ENCODE data around the gene DNAJA3. TPM values are rescaled to one million over a fixed set of nuclear protein-coding genes. Genes with fewer than 3 reads are reported as not detected.
A peak's percentile ranks its signal among the peaks of the same experiment; 100 is the strongest.

DNAJA3 gene
- 36.9 and 38.0 TPM in 2 replicates for total RNA-seq (2012; rRNA removed)
- 40.2 TPM in 2 replicates for polyA plus RNA-seq (2012; rRNA removed)
- polyA plus RNA-seq (2012; cell fraction: cytosol; rRNA removed) = 28.2 and 36.0 TPM in 2 replicates
- polyA plus RNA-seq (2012; cell fraction: nucleus; rRNA removed; ENCODE audit: low replicate concordance) = 75.3 and 86.2 TPM in 2 replicates
- Bru-seq, nascent RNA = percentile 59 among the genes with signal in this experiment
- percentile 74 among the genes with signal in this experiment for BruChase-seq, experiment 1, labeled RNA remaining after a 6-hour chase
- percentile 64 among the genes with signal in this experiment for BruChase-seq, experiment 2, labeled RNA remaining after a 2-hour chase
- long read RNA-seq, transcript DNAJA3-201 (12 exons, 2,763 nt) = minor isoform, 18 of 83 reads
- long read RNA-seq, transcript DNAJA3-202 (11 exons, 2,591 nt) = major isoform, 52 of 83 reads
- long read RNA-seq, partial matches to known transcripts = 3 of 83 reads
- long read RNA-seq, other reads (novel, unspliced or antisense) = 10 of 83 reads

GRCh38 chr16:4425378-4426020 lies at the start of gene DNAJA3:
TSS of gene DNAJA3 (plus strand) at chr16:4425868. CDS start at chr16:4425882, 14 bp downstream.
- Histone ChIP-seq H3K23ac (ENCODE audit: low read depth, low read length) (peak within 1 kb of the TSS; percentile 100), H3K27me3 (ENCODE audit: control insufficient read depth, insufficient read depth, low read length) (no peaks in the 10 kb centered on the region), H3K4me2 (ENCODE audit: low read depth, low read length) (peak within 1 kb of the TSS; percentile 96), H3K14ac (replicated peaks; ENCODE audit: low read depth, low read length) (peak within 1 kb of the TSS; percentile 100), H3K18ac (ENCODE audit: low read depth, low read length) (peak within 1 kb of the TSS; percentile 96), H3K79me1 (ENCODE audit: low read depth in 1 of 2, low read length in 2 of 2) (peaks cover 13 to 41% of the 10 kb centered on the region in 2 experiments; a peak in 3 of 4 replicates), H2BK20ac (ENCODE audit: low read depth, low read length) (peak within 1 kb of the TSS; percentile 92), H3K36me3 (ENCODE audit: control insufficient read depth, insufficient read depth, low read length) (peaks cover 1% of the 10 kb centered on the region), H4K91ac (ENCODE audit: insufficient read depth, low read depth, low read length) (peak within 1 kb of the TSS; percentile 100), H2AFZ (replicated peaks; ENCODE audit: low read length, poor library complexity) (peak within 1 kb of the TSS; percentile 100), H3K9me1 (ENCODE audit: insufficient read depth, low read length) (peaks cover 16% of the 10 kb centered on the region), H3K4ac (ENCODE audit: low read depth, low read length) (peak within 1 kb of the TSS; percentile 99), H2BK120ac (ENCODE audit: low read depth, low read length) (peak within 1 kb of the TSS; percentile 98), H4K20me1 (ENCODE audit: insufficient read depth, low read length) (peaks cover 16% of the 10 kb centered on the region; the same call in 1 of the 2 replicates), H2BK5ac (ENCODE audit: low read depth, low read length, poor library complexity, severe bottlenecking) (peak within 1 kb of the TSS; percentile 99), H2AK5ac (ENCODE audit: low read depth, low read length) (peak within 1 kb of the TSS; percentile 99), H3K9ac (ENCODE audit: low read depth, low read length) (peak within 1 kb of the TSS; percentile 97), H3K56ac (ENCODE audit: extremely low read depth, insufficient read depth, low read length) (peak within 1 kb of the TSS; percentile 100), H2AK9ac (replicated peaks; ENCODE audit: low read depth, low read length, poor library complexity) (peak within 1 kb of the TSS; percentile 99), H4K8ac (ENCODE audit: low read depth in 2 of 2, low read length in 2 of 2) (peak within 1 kb of the TSS; percentile 89 to 100), H3K4me1 (ENCODE audit: control insufficient read depth, insufficient read depth, low read length) (peaks cover 5% of the 10 kb centered on the region; the same call in 1 of the 2 replicates), H2BK15ac (ENCODE audit: low read depth, low read length) (peak within 1 kb of the TSS; percentile 100), H3K27ac (ENCODE audit: insufficient read depth, low read length) (peak within 1 kb of the TSS; percentile 91), H4K5ac (ENCODE audit: low read depth, low read length) (peak within 1 kb of the TSS; percentile 98), H3K4me3 (ENCODE audit: insufficient read depth, low read depth, low read length) (peak within 1 kb of the TSS; percentile 61), H3K9me3 (ENCODE audit: control insufficient read depth, insufficient read depth, low read length) (no peaks in the 10 kb centered on the region)
- 0% methylated on average over 4 of the region's 68 CpGs; no CpG with 5 or more reads in 1 of the 2 experiments for WGBS, 2 experiments (ENCODE audit: extremely low coverage in 2 of 2, insufficient read length in 1 of 2)
- BruUV-seq (replicated peaks) = TSS peak; percentile 95
- intact Hi-C loops (cut with micrococcal nuclease) = no loop called here
- in situ Hi-C loops (cut with MboI; ENCODE audit: low sequenced_read_pairs) = no loop called here
- dilution Hi-C loops (cut with HindIII; ENCODE audit: low sequenced_read_pairs, unreplicated experiment) = no loop called here
- ChIA-PET POLR2A (ENCODE audit: unreplicated experiment) (no interaction called here), CTCF (no interaction called here)
- ATAC-seq (ENCODE audit: low read depth) (peak; percentile 97), DNase-seq (peak; percentile 96)
- TF ChIP-seq RAD21 (IDR thresholded peaks at IDR 0.05; ENCODE audit: low read length) (0 out of 2 replicates have a peak, but pooled peaks have one; percentile 9), CEBPB (IDR thresholded peaks at IDR 0.05; ENCODE audit: low read depth, low read length) (peak; percentile 77), MXI1 (IDR thresholded peaks at IDR 0.05; ENCODE audit: borderline replicate concordance, low read depth, low read length) (peak; percentile 81), SMC3 (IDR thresholded peaks at IDR 0.05; ENCODE audit: low read depth, low read length) (no peak), MAZ (IDR thresholded peaks at IDR 0.05; ENCODE audit: borderline replicate concordance, low read depth, low read length) (no peak), BHLHE40 (IDR thresholded peaks at IDR 0.05; ENCODE audit: low read depth, low read length) (no peak), USF2 (IDR thresholded peaks at IDR 0.05; ENCODE audit: low read depth, low read length) (no peak; the same call in 1 of the 2 replicates), CTCF (conservative IDR thresholded peaks at IDR 0.05; ENCODE audit: low read depth, low read length) (no peak), RCOR1 (IDR thresholded peaks at IDR 0.05; ENCODE audit: insufficient replicate concordance, low read length) (no peak), ELK1 (IDR thresholded peaks at IDR 0.05; ENCODE audit: borderline replicate concordance, low read depth, low read length) (no peak), FOS (IDR thresholded peaks at IDR 0.05; ENCODE audit: low read depth, low read length) (no peak; the same call in 1 of the 2 replicates)
